ENCODE data around the gene NOC3L. TPM values are rescaled to one million over a fixed set of nuclear protein-coding genes. Genes with fewer than 3 reads are reported as not detected.

Gene NOC3L
- 10 to 100 TPM; 15.3 to 22.4 TPM for total RNA-seq
- total RNA-seq: 49.3 to 65.0 reads per million in 2 donors

GRCh38 chr10:94362360-94363250 lies at the start of gene NOC3L:
Gene NOC3L, minus strand, starts transcription at chr10:94362939. Its CDS starts 101 bp downstream, at chr10:94362838.
- DNase-seq (peak; percentile 91 to 95 (median 93)), ATAC-seq (peak; percentile 96)
- peaks cover 6% of the 10 kb centered on the region for H3K27me3 Mint-ChIP-seq
- H3K9me3 ChIP-seq (ENCODE audit: control insufficient read depth, low read length, poor library complexity, severe bottlenecking): no peaks in the 10 kb centered on the region
- H3K4me1 Mint-ChIP-seq: peaks cover 22% of the 10 kb centered on the region
- peak within 1 kb of the TSS; percentile 98 for H3K4me3 Mint-ChIP-seq
- peak within 1 kb of the TSS; percentile 98 for H3K27ac Mint-ChIP-seq
- peaks cover 10% of the 10 kb centered on the region for H3K36me3 Mint-ChIP-seq (ENCODE audit: low read depth)

GRCh38 chr10:94412449-94412848 lies 49.7 kb upstream of the NOC3L start:
- H3K27ac Mint-ChIP-seq: no peak overlapping the region
- no peaks in the 10 kb centered on the region for H3K36me3 Mint-ChIP-seq (ENCODE audit: low read depth)
- no peak for DNase-seq
- no peaks in the 10 kb centered on the region for H3K4me1 Mint-ChIP-seq
- peaks cover 51% of the 10 kb centered on the region for H3K27me3 Mint-ChIP-seq
- H3K4me3 Mint-ChIP-seq: no peak overlapping the region
- ATAC-seq: no peak
- no peaks in the 10 kb centered on the region for H3K9me3 ChIP-seq (ENCODE audit: control insufficient read depth, low read length, poor library complexity, severe bottlenecking)

GRCh38 chr10:94411304-94411703 lies 48.6 kb upstream of the NOC3L start:
- H3K27me3 Mint-ChIP-seq: peaks cover 52% of the 10 kb centered on the region
- no peak overlapping the region for H3K27ac Mint-ChIP-seq

GRCh38 chr10:94409021-94409657 lies 46.4 kb upstream of the NOC3L start:
- H3K9me3 ChIP-seq (ENCODE audit: control insufficient read depth, low read length, poor library complexity, severe bottlenecking): no peaks in the 10 kb centered on the region
- Mint-ChIP-seq H3K4me1 (peaks cover 3% of the 10 kb centered on the region), H3K36me3 (ENCODE audit: low read depth) (no peaks in the 10 kb centered on the region), H3K4me3 (no peak overlapping the region), H3K27me3 (peaks cover 48% of the 10 kb centered on the region), H3K27ac (no peak overlapping the region)
- DNase-seq (no peak), ATAC-seq (no peak)

More at GRCh38 chr10:94411304-94411703, 48.6 kb upstream of the NOC3L start:
- H3K9me3 ChIP-seq (ENCODE audit: control insufficient read depth, low read length, poor library complexity, severe bottlenecking): no peaks in the 10 kb centered on the region
- Mint-ChIP-seq H3K4me3 (no peak overlapping the region), H3K4me1 (no peaks in the 10 kb centered on the region), H3K36me3 (ENCODE audit: low read depth) (no peaks in the 10 kb centered on the region)
- ATAC-seq (no peak), DNase-seq (no peak)

- peaks cover 44% of the 10 kb centered on the region for H3K27me3 Mint-ChIP-seq
- no peak overlapping the region for H3K27ac Mint-ChIP-seq
- H3K4me3 Mint-ChIP-seq: no peak overlapping the region
- H3K4me1 Mint-ChIP-seq: peaks cover 3% of the 10 kb centered on the region
- H3K36me3 Mint-ChIP-seq (ENCODE audit: low read depth): no peaks in the 10 kb centered on the region
- DNase-seq: no peak
- H3K9me3 ChIP-seq (ENCODE audit: control insufficient read depth, low read length, poor library complexity, severe bottlenecking): no peaks in the 10 kb centered on the region
- ATAC-seq: no peak
Measured at GRCh38 chr10:94407668-94408067, 44.9 kb upstream of the NOC3L start.

- no peak for ATAC-seq
- no peak overlapping the region for H3K27ac Mint-ChIP-seq
- peak overlapping the region; percentile 39 for H3K4me3 Mint-ChIP-seq
- peaks cover 3% of the 10 kb centered on the region for H3K4me1 Mint-ChIP-seq
- H3K36me3 Mint-ChIP-seq (ENCODE audit: low read depth): no peaks in the 10 kb centered on the region
- H3K27me3 Mint-ChIP-seq: peaks cover 45% of the 10 kb centered on the region
- no peak for DNase-seq
- no peaks in the 10 kb centered on the region for H3K9me3 ChIP-seq (ENCODE audit: control insufficient read depth, low read length, poor library complexity, severe bottlenecking)
Measured at GRCh38 chr10:94405406-94405805, 42.7 kb upstream of the NOC3L start.

- peak; percentile 68 for ATAC-seq
- Mint-ChIP-seq H3K4me3 (peak overlapping the region; percentile 87), H3K4me1 (peaks cover 3% of the 10 kb centered on the region), H3K27me3 (peaks cover 48% of the 10 kb centered on the region), H3K27ac (peak overlapping the region; percentile 51), H3K36me3 (ENCODE audit: low read depth) (no peaks in the 10 kb centered on the region)
- peak in 1 of 3 donors; percentile 9 for DNase-seq
- no peaks in the 10 kb centered on the region for H3K9me3 ChIP-seq (ENCODE audit: control insufficient read depth, low read length, poor library complexity, severe bottlenecking)
Measured at GRCh38 chr10:94403380-94404213, 40.9 kb upstream of the NOC3L start.

- ATAC-seq (peak; percentile 33), DNase-seq (no peak)
- Mint-ChIP-seq H3K4me1 (peaks cover 3% of the 10 kb centered on the region), H3K27ac (no peak overlapping the region), H3K4me3 (peak overlapping the region; percentile 87), H3K36me3 (ENCODE audit: low read depth) (no peaks in the 10 kb centered on the region), H3K27me3 (peaks cover 48% of the 10 kb centered on the region)
- no peaks in the 10 kb centered on the region for H3K9me3 ChIP-seq (ENCODE audit: control insufficient read depth, low read length, poor library complexity, severe bottlenecking)
Measured at GRCh38 chr10:94402843-94403379, 40.2 kb upstream of the NOC3L start.

- Mint-ChIP-seq H3K4me1 (peaks cover 3% of the 10 kb centered on the region), H3K4me3 (peak within 1 kb of the TSS; percentile 87), H3K27ac (no peak within 1 kb of the TSS), H3K27me3 (peaks cover 46% of the 10 kb centered on the region), H3K36me3 (ENCODE audit: low read depth) (no peaks in the 10 kb centered on the region)
- ATAC-seq: peak; percentile 66
- no peaks in the 10 kb centered on the region for H3K9me3 ChIP-seq (ENCODE audit: control insufficient read depth, low read length, poor library complexity, severe bottlenecking)
- peak in 2 of 3 donors; percentile 15 for DNase-seq
Measured at GRCh38 chr10:94402204-94402842, 39.6 kb upstream of the NOC3L start, which contains the start of gene TBC1D12. Gene TBC1D12, plus strand, starts transcription at chr10:94402541. Its CDS starts 73 bp downstream, at chr10:94402614.

- H3K4me3 Mint-ChIP-seq: no peak overlapping the region
- no peaks in the 10 kb centered on the region for H3K4me1 Mint-ChIP-seq
- H3K36me3 Mint-ChIP-seq (ENCODE audit: low read depth): no peaks in the 10 kb centered on the region
- DNase-seq (no peak), ATAC-seq (no peak)
- no peak overlapping the region for H3K27ac Mint-ChIP-seq
- H3K27me3 Mint-ChIP-seq: peaks cover 29% of the 10 kb centered on the region
- no peaks in the 10 kb centered on the region for H3K9me3 ChIP-seq (ENCODE audit: control insufficient read depth, low read length, poor library complexity, severe bottlenecking)
Measured at GRCh38 chr10:94398762-94399161, 36.0 kb upstream of the NOC3L start.

- Mint-ChIP-seq H3K4me1 (no peaks in the 10 kb centered on the region), H3K4me3 (no peak overlapping the region), H3K27ac (no peak overlapping the region), H3K27me3 (peaks cover 29% of the 10 kb centered on the region), H3K36me3 (ENCODE audit: low read depth) (no peaks in the 10 kb centered on the region)
- no peak for DNase-seq
- ATAC-seq: no peak
- H3K9me3 ChIP-seq (ENCODE audit: control insufficient read depth, low read length, poor library complexity, severe bottlenecking): no peaks in the 10 kb centered on the region
Measured at GRCh38 chr10:94397549-94398370, 35.0 kb upstream of the NOC3L start.
